ENCODE measurements around the gene CNR1.
A peak's percentile ranks its signal among the peaks of the same experiment; 100 is the strongest.

GRCh38 chr6:88166493-88167351, 575 bp upstream of the CNR1 start:
- TF ChIP-seq, protein P1, sequence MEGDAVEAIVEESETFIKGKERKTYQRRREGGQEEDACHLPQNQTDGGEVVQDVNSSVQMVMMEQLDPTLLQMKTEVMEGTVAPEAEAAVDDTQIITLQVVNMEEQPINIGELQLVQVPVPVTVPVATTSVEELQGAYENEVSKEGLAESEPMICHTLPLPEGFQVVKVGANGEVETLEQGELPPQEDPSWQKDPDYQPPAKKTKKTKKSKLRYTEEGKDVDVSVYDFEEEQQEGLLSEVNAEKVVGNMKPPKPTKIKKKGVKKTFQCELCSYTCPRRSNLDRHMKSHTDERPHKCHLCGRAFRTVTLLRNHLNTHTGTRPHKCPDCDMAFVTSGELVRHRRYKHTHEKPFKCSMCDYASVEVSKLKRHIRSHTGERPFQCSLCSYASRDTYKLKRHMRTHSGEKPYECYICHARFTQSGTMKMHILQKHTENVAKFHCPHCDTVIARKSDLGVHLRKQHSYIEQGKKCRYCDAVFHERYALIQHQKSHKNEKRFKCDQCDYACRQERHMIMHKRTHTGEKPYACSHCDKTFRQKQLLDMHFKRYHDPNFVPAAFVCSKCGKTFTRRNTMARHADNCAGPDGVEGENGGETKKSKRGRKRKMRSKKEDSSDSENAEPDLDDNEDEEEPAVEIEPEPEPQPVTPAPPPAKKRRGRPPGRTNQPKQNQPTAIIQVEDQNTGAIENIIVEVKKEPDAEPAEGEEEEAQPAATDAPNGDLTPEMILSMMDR (IDR thresholded peaks at IDR 0.05): no peak
- TF ChIP-seq EZH2 (IDR thresholded peaks at IDR 0.05) (peak; percentile 85), EZH2phosphoT487 (IDR thresholded peaks at IDR 0.05) (peak; percentile 80)
